Smooth muscle cell of the brain vasculature (primary cell): ENCODE results near the gene ATL2.
"Not testable (repeated sequence)": the region's sequence is repeated elsewhere in the genome, so short reads cannot be mapped to it uniquely, and the experiment has no call there.

Source experiments
- DNase-seq: peaks from one replicate; pipeline ENCODE4 v3.0.0-alpha.2; 2012; ENCODE audit warnings: low read depth, low spot score

Gene ATL2

GRCh38 chr2:38327580-38327979 lies 49.5 kb downstream of the ATL2 start:
- DNase-seq, result no peak

GRCh38 chr2:38323623-38324022 lies 53.5 kb downstream of the ATL2 start:
- DNase-seq, result no peak

- no peak for DNase-seq
Measured at GRCh38 chr2:38322224-38322914, 54.7 kb downstream of the ATL2 start.

DNA sequence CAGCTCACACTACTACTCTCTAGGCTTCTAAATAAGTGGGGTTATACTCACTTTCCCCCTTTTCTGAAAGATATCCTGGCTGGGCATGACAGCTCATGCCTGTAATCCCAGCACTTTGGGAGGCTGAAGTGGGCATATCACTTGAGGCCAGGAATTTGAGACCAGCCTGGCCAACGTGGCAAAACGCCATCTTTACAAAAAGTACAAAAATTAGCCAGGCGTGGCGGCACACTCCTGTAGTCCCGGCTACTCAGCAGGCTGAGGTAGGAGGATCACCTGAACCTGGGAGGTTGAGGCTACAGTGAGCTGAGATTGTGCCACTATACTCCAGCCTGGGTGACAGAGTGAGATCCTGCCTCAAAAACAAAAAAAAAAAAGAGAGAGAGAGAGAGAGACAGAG lies 57.8 kb downstream of the ATL2 start:
- DNase-seq, result not testable (repeated sequence)

GRCh38 chr2:38317725-38318124 lies 59.3 kb downstream of the ATL2 start:
- DNase-seq, result no peak

- peak; percentile 33 for DNase-seq
Measured at GRCh38 chr2:38315707-38316333, 61.3 kb downstream of the ATL2 start.

DNA sequence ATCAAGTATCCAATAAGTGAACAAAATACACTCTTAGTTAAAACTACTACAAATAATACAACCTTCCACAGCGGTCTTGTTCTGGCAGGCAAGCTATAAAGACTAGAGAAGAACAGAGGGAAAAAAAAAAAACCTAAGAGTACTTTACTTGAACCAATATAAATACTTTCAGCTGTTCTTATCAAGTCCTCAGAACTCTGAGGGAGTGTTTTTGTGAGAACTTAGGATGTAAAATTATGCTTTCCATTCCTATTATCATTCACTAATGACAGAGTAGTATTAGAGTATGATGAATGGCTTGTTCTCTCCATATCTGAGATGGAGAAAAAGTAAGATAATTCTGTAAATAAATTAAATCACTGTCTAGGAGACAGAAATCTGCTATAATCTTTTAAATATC lies 68.3 kb downstream of the ATL2 start:
- DNase-seq, result no peak

GRCh38 chr2:38301969-38302702 lies 74.9 kb downstream of the ATL2 start:
- DNase-seq, result no peak

DNA sequence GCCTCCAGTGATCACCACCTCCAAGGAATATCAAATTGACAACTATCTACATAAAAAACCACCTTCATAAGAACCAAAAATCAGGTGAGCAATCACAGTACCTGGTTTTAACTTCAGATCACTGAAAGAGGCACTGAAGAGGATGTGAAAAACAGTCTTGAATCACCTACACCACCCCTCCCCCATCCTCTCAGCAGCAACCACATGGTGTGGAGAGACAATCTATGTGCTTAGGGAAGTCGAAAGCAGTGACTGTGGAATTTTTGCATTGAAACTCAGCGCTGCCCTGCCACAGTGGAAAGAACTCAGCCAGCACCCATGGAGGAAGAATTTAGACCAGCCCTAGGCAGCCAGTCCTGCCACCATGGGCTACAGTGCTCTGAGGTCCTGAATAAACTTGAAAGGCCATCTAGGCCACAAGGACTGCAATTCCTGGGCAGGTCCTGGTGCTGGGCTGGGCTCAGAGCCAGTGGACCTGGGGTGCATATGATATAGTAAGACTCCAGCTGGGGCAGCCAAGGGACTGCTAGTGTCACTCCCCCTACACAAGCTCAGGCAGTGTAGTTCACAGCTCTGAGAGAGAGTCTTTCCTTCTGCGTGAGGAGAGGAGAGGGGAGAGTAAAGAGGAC lies 75.6 kb downstream of the ATL2 start:
- DNase-seq, result no peak

DNA sequence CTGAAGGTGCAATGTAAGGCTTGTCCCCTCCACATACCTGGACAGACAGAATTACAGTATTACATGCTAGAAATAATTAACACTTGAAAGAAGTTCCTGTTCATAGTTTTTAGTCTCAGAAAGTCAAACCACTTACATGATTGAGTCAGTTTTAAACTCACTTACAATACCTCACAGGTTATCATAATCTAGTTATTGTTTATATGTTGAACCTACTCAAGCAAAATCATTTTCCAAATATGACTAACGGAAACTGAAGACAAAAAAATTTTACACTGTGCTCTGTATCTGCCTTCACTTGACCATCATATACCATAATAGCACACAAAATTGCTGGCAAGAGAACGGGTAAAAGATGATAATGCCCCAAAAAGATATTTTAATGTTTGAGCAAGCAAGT lies 78.5 kb downstream of the ATL2 start:
- no peak for DNase-seq

- DNase-seq, result no peak
Measured at GRCh38 chr2:38296197-38296780, 80.8 kb downstream of the ATL2 start.

- DNase-seq, result no peak
Measured at GRCh38 chr2:38294597-38294996, 82.5 kb downstream of the ATL2 start.

- DNase-seq, result no peak
Measured at GRCh38 chr2:38293152-38293865, 83.8 kb downstream of the ATL2 start.

DNA sequence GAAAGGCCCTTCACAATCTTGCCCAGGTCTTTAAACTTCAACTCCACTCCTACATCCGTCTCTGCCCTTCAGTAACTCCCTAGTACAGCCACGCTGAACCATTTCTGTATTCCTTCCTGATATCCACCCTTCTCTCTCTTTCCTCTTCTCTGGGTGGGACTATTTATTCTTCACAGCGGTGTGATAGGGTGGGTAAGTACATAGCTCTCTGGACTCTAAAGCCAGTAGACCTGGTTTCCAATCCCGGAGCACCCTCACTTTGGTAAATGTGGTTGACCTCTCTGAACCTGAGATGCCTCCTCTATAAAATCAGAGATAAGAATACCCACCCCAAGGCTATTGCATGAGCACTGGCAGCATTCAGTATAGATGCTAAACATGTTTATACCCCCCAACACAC lies 86.7 kb downstream of the ATL2 start:
- DNase-seq, result no peak

DNA sequence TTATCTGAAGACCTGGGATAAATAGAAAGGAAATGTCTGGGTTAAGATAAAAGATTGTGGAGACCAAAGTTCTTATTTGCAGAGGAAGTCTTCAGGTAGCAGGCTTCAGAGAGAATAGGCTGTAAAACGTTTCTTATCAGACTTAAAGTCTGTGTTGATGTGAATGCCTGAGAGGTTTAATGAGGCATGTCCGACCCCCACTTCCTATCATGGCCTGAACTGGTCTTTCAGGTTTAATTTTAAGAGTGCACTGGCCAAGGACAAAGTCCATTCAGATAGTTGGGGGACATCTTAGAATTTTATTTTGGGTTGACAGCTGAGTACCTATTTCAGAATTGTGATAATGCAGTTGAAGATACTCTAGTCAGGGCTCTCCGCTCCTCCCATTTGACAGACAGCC lies 92.1 kb downstream of the ATL2 start:
- DNase-seq, result no peak

DNA sequence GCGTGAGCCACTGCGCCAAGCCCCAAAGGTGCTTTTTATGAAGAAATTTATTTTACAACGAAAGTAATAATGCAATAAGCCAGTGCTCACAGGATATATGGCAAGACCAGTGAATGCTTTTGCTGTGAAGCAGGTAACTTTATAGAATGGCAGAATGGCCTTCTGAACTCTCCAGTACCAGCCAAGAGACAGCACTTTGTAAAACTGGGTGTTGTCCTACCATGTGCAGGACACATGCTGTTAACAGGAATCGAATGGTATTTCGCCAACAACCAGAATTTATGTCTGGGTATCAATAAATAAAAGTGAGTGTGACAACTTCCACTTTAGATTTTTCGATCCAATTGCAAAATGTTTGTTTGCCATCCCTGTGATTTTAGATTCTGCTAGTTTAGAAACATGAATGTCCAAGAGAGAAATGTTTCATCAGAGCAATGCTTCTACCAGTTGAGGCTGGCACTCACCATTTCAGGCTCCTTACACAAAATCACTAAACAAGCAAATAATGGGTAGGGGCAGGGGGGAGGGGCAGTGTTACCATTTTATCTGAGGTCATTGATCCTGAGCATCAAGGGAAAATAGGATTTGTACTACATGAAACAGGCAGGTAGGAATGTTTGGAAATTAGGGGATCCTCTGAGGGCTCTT lies 95.9 kb downstream of the ATL2 start:
- no peak for DNase-seq

DNA sequence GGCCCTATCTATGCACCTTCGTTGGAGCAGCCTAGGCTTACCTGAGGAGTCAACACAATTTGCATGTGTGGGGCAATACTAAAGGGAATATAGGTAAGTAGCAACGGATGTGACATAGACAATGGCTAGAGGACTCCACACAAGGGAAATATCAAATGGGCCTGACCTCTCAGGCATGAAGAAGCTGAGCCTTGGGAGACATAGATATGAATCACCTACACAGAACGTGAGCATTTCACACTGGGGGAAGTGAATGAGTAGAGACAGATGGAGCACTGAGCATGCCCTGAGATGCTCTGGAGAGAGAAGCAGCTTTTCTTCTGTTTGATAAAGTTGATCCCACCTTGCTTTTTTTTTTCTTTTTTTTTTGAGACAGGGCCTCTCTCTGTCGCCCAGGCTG lies 97.9 kb downstream of the ATL2 start:
- no peak for DNase-seq

- not testable (repeated sequence) for DNase-seq
Measured at GRCh38 chr2:38278117-38278438, 99.0 kb downstream of the ATL2 start.

DNA sequence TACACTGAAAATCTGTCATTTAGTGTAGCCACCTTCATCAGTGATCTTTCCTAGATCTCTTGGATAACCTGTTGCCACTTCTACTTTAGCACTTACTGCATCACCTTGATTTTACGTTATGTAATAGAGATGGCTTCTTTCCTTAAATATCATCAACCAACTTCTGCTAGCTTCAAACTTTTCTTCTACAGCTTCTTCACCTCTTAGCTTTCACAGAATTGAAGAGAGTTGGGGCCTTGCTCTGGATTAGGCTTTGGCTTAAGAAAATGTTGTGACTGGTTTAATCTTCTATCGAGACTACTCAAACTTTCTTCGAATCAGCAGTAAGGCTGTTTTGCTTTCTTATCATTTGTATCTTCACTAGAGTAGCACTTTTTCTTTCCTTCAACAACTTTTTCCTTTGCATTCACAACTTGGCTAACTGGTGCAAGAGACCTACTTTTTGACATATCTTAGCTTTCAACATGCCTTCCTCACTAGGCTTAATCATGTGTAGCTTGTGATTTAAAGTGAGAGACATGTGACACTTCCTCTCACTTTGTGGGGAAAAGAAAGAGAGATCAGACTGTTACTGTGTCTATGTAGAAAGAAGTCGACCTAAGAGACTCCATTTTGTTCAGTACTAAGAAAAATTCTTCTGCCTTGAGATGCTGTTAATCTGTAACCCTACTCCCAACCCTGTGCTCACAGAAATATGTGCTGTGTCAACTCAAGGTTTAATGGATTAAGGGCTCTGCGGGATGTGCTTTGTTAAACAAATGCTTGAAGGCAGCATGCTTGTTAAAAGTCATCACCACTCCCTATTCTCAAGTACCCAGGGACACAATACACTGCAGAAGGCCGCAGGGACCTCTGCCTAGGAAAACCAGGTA lies 99.6 kb downstream of the ATL2 start:
- DNase-seq, result no peak
